ENCODE results near the gene BTN1A1.

- TF ChIP-seq YY1 (IDR thresholded peaks at IDR 0.05; ENCODE audit: insufficient read depth, insufficient read length) (no peak), SUZ12 (IDR thresholded peaks at IDR 0.05; ENCODE audit: extremely low read depth, insufficient read depth, insufficient read length) (no peak)
These were observed 25.6 kb upstream of the BTN1A1 start for GRCh38 chr6:26474439-26474881.
